ENCODE measurements around the gene REEP3.

REEP3 gene

GRCh38 chr10:63665670-63666134 lies 144.5 kb downstream of the REEP3 start:
- DNase-seq (ENCODE audit: low read depth), result no peak

- DNase-seq (ENCODE audit: low read depth), result no peak
Measured at GRCh38 chr10:63666836-63667383, 145.7 kb downstream of the REEP3 start.

GRCh38 chr10:63667596-63668480 lies 146.6 kb downstream of the REEP3 start:
- no peak for DNase-seq (ENCODE audit: low read depth)

GRCh38 chr10:63670291-63670898 lies 149.2 kb downstream of the REEP3 start:
- DNase-seq (ENCODE audit: low read depth), result no peak

GRCh38 chr10:63671317-63671937 lies 150.2 kb downstream of the REEP3 start:
- DNase-seq (ENCODE audit: low read depth), result no peak

- no peak for DNase-seq (ENCODE audit: low read depth)
Measured at GRCh38 chr10:63672491-63672890, 151.3 kb downstream of the REEP3 start.

GRCh38 chr10:63673246-63673645 lies 152.0 kb downstream of the REEP3 start:
- DNase-seq (ENCODE audit: low read depth), result no peak

- DNase-seq (ENCODE audit: low read depth), result no peak
Measured at GRCh38 chr10:63673846-63674245, 152.6 kb downstream of the REEP3 start.
